Measurements from ENCODE around the gene RAD51AP2.

GRCh38 chr2:17536416-17536815, 18.2 kb upstream of the RAD51AP2 start:
- TF ChIP-seq CTCF (IDR thresholded peaks at IDR 0.05; ENCODE audit: low read length) (no peak), EZH2 (optimal IDR thresholded peaks at IDR 0.05; ENCODE audit: low read depth, low read length) (no peak)

Measured in MM.1S (cell line).